Astrocyte (in vitro differentiated cells and primary cell): ENCODE data around the gene FAM53B.

ENCODE experiments used
- CTCF ChIP-seq: IDR thresholded peaks from 2 replicates; pipeline ENCODE4 v1.5.1; 2011; ENCODE audit warnings: low read depth, mild to moderate bottlenecking, inconsistent platforms, low read length, moderate library complexity; ENCODE audit not compliant: insufficient read depth
- EZH2 ChIP-seq: IDR thresholded peaks from 2 replicates; pipeline ENCODE4 v1.6.1; 2012; ENCODE audit warnings: mild to moderate bottlenecking, low read length, inconsistent platforms; ENCODE audit not compliant: insufficient read depth

GRCh38 chr10:124699471-124700292 lies 44.5 kb downstream of the FAM53B start:
- TF ChIP-seq CTCF (no peak), EZH2 (no peak)
